Uterus (tissue), 2 donors: Measurements from ENCODE around the gene FAM163B.

Source experiments
- CTCF ChIP-seq, 4 experiments: fragments of 200-600 bp in 2 of 4; fragments of 450-650 bp in 2 of 4; sonication (generic) in 2 of 4; IDR thresholded peaks; one replicate each; pipeline ENCODE4 v1.5.1; 2016 to 2019; ENCODE audit warnings: antibody characterized with exemption in 4 of 4, mild to moderate bottlenecking in 2 of 4, moderate library complexity in 1 of 4
- POLR2A ChIP-seq, 2 donors: fragments of 450-650 bp; IDR thresholded peaks; one replicate each; pipeline ENCODE4 v1.6.1; 2016; ENCODE audit warnings: antibody characterized with exemption in 2 of 2, mild to moderate bottlenecking in 1 of 2, moderate library complexity in 1 of 2

- TF ChIP-seq POLR2A (IDR thresholded peaks at IDR 0.05): no peak
- no peak for TF ChIP-seq CTCF (IDR thresholded peaks at IDR 0.05)
Measured at GRCh38 chr9:133614678-133615077, 5.5 kb upstream of the FAM163B start.
